Measurements from ENCODE around the gene RNF43.

The RNF43 gene

DNA sequence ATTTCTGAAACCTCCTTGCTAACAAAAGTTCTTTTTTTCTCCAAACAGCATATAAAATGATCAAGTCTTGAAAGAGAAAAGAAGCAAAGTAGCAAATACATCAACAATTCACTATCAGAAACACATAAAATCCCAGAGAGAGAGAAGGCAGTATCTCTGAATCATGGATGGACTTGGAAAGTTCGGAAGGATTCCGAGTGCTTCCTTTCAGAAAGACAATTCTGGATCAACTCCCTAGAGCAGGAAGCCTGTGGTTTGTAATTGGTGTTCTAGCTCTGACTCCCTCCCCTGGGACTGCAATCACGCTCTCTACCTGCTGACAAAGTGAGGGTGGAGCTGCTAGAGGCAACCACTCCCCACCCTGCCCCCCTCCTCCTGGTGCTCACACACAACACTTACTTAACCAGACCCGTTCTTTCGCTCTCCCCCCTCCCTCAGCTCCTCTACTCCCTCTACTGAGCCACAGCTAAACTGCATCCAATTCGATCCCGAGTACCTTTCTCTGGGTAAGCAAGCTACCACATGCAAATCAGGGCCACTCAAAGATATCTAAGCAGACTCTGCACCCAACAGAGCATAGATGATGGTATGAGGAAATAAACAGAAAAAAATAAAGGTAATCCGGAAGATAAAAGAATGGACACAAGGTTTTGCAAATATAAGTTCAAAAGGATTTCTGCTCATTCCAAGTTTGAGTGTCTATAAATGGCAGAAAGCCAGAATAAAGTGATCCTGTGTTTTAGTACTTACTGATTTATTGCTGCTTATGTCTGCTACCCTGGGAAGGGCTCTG, at the start of gene RNF43:
TSS of gene RNF43 (minus strand) at position 235 of the 793 bp plus-strand sequence. CDS start 1,957 bp downstream, outside the sequence.
- Mint-ChIP-seq H3K4me3 (no peak within 1 kb of the TSS), H3K36me3 (peaks cover 2% of the 10 kb centered on the region), H3K4me1 (peaks cover 15% of the 10 kb centered on the region), H3K27ac (no peak within 1 kb of the TSS), H3K27me3 (no peaks in the 10 kb centered on the region), H3K9me3 (no peaks in the 10 kb centered on the region)

GRCh38 chr17:58455491-58455890, 38.2 kb upstream of the RNF43 start:
- Mint-ChIP-seq H3K4me1 (no peaks in the 10 kb centered on the region), H3K9me3 (no peaks in the 10 kb centered on the region), H3K27me3 (no peaks in the 10 kb centered on the region), H3K36me3 (peaks cover 9% of the 10 kb centered on the region), H3K27ac (no peak overlapping the region), H3K4me3 (no peak overlapping the region)

- Mint-ChIP-seq H3K27ac (no peak overlapping the region), H3K27me3 (no peaks in the 10 kb centered on the region), H3K4me3 (no peak overlapping the region), H3K36me3 (peaks cover 11% of the 10 kb centered on the region), H3K4me1 (no peaks in the 10 kb centered on the region), H3K9me3 (no peaks in the 10 kb centered on the region)
Observed at GRCh38 chr17:58452738-58453137, 35.4 kb upstream of the RNF43 start.

DNA sequence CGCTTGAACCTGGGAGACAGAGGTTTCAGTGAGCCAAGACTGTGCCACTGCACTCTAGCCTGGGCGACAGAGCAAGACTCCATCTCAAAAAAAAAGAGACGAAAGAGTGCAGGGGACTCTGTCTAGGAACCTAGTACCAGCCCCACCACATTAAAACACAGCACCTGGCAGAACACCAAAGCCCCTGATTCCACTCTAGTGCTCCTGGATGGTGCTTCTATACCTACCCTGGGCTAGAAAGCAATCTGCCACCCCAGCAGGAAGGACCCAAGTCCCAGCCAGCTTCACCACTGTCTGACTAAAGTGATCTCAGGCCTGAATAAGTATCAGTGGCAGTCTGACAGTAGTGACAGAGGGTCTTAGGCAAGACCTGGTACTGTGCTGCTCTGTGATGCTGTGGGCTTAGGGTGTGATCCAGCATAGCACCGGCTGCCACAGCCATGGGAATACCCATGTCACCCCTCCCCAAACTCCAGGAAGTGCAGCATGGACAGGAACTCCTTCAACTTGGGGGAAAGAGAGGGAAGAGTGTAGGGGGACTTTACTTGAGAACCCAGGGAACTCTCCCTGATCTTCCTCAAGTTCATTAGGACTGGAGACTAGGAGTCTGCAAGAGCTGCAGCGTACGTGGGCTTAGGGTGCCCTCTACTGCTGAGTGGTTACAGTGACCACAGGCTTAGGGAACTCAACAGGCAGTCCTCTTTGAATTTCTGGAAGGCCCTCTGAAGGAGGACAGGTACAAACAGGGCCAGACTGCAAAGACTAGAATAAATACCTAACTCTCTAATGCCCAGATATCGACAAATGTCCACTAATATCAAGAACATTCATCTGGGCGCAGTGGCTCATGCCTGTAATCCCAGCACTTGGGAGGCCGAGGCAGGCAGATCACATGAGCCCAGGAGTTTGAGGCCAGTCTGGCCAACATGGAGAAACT, 30.0 kb upstream of the RNF43 start:
- H3K4me1 Mint-ChIP-seq: peaks cover 4% of the 10 kb centered on the region
- no peak overlapping the region for H3K27ac Mint-ChIP-seq
- peaks cover 6% of the 10 kb centered on the region for H3K36me3 Mint-ChIP-seq
- H3K27me3 Mint-ChIP-seq: no peaks in the 10 kb centered on the region
- H3K9me3 Mint-ChIP-seq: no peaks in the 10 kb centered on the region
- H3K4me3 Mint-ChIP-seq: no peak overlapping the region

- Mint-ChIP-seq H3K9me3 (no peaks in the 10 kb centered on the region), H3K4me1 (peaks cover 4% of the 10 kb centered on the region), H3K36me3 (peaks cover 9% of the 10 kb centered on the region), H3K4me3 (no peak overlapping the region), H3K27ac (no peak overlapping the region), H3K27me3 (no peaks in the 10 kb centered on the region)
Observed at GRCh38 chr17:58446086-58446485, 28.8 kb upstream of the RNF43 start.

GRCh38 chr17:58436805-58437239, 19.5 kb upstream of the RNF43 start:
- no peak overlapping the region for H3K27ac Mint-ChIP-seq
- H3K4me1 Mint-ChIP-seq: no peaks in the 10 kb centered on the region
- H3K4me3 Mint-ChIP-seq: no peak overlapping the region
- H3K27me3 Mint-ChIP-seq: no peaks in the 10 kb centered on the region
- H3K9me3 Mint-ChIP-seq: no peaks in the 10 kb centered on the region
- H3K36me3 Mint-ChIP-seq: peaks cover 16% of the 10 kb centered on the region

- H3K27me3 Mint-ChIP-seq: no peaks in the 10 kb centered on the region
- H3K36me3 Mint-ChIP-seq: peaks cover 14% of the 10 kb centered on the region
- no peaks in the 10 kb centered on the region for H3K4me1 Mint-ChIP-seq
- no peak overlapping the region for H3K27ac Mint-ChIP-seq
- no peak overlapping the region for H3K4me3 Mint-ChIP-seq
- no peaks in the 10 kb centered on the region for H3K9me3 Mint-ChIP-seq
Observed at GRCh38 chr17:58436245-58436644, 18.9 kb upstream of the RNF43 start.

DNA sequence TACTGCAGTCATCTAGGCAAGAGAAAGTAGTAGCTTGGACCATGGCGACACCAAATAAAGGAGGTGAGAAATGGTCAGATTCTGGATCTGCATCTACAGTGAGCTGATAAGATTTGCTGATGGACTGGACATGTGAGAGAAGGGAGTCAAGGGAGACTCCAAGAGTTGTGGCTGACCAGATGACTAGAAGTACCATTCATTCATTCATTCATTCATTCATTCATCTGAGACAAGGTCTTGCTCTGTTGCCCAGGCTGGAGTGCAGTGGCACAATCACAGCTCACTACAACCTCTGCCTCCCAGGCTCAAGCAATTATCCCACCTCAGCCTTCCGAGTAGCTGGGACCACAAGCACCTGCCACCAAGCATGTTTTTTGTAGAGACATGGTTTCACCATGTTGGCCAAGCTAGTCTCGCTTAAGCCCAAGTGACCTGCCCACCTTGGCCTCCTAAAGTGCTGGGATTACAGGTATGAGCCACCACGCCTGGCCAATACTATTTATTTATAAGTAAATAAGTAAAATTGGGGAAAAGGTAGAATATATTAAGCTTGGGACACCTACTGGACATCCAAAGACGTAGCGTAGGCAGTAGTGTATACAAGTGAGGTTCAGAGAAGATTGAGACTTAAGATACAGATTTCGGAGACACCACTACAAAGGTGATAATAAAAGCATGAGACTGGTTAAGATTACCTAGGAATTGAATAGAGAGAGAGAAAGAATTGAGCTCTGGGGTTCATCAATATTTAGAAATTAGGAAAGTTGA, 15.7 kb upstream of the RNF43 start:
- Mint-ChIP-seq H3K36me3 (peaks cover 12% of the 10 kb centered on the region), H3K9me3 (no peaks in the 10 kb centered on the region), H3K4me3 (no peak overlapping the region), H3K27ac (no peak overlapping the region), H3K4me1 (no peaks in the 10 kb centered on the region), H3K27me3 (no peaks in the 10 kb centered on the region)

- no peak overlapping the region for H3K27ac Mint-ChIP-seq
- no peak overlapping the region for H3K4me3 Mint-ChIP-seq
- no peaks in the 10 kb centered on the region for H3K4me1 Mint-ChIP-seq
- H3K27me3 Mint-ChIP-seq: no peaks in the 10 kb centered on the region
- peaks cover 6% of the 10 kb centered on the region for H3K36me3 Mint-ChIP-seq
- H3K9me3 Mint-ChIP-seq: no peaks in the 10 kb centered on the region
Observed at GRCh38 chr17:58427807-58428206, 10.5 kb upstream of the RNF43 start.

DNA sequence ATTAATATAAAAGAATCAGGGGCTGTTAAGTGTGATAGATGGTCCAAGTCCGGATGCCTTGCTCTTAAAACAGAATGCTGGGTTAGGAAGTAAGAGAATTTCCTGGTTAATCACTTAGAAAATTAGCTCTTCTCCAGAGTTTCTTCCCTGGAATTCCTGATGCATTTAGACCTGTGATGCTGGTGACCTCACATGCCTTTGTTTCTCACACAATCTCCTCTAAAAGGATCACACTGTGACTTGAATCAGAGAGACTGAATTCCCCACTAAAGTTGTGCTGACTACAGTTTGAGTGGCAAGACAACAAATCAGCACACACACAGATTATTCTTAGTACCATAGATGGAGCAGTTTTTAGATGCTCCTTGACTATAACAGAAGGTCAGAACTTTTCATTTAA, 4.4 kb upstream of the RNF43 start:
- no peaks in the 10 kb centered on the region for H3K27me3 Mint-ChIP-seq
- H3K4me3 Mint-ChIP-seq: no peak overlapping the region
- peaks cover 3% of the 10 kb centered on the region for H3K36me3 Mint-ChIP-seq
- H3K27ac Mint-ChIP-seq: no peak overlapping the region
- peaks cover 15% of the 10 kb centered on the region for H3K4me1 Mint-ChIP-seq
- H3K9me3 Mint-ChIP-seq: no peaks in the 10 kb centered on the region

DNA sequence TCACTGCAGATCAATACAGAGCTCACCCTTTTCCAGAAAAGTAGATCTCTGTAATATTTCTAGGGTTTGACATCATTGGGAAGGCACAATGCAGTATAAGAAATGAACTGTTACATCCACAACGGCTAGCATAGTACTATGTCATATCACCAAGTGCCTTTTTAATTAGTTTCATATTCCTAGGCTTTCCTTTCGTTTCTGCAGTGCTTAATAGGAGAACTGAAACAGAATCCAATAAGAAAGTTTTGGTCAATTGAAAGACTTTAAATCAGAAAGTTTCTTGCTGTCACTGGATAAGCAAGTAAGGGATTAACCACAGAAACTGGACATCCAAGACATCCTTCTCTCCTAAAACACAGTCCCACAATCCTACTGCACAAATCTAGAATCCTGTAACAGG, 3.5 kb upstream of the RNF43 start:
- Mint-ChIP-seq H3K27me3 (no peaks in the 10 kb centered on the region), H3K9me3 (no peaks in the 10 kb centered on the region), H3K36me3 (peaks cover 4% of the 10 kb centered on the region), H3K4me1 (peaks cover 15% of the 10 kb centered on the region), H3K27ac (no peak overlapping the region), H3K4me3 (no peak overlapping the region)

- Mint-ChIP-seq H3K4me1 (peaks cover 15% of the 10 kb centered on the region), H3K27ac (no peak overlapping the region), H3K36me3 (peaks cover 2% of the 10 kb centered on the region), H3K4me3 (no peak overlapping the region), H3K9me3 (no peaks in the 10 kb centered on the region), H3K27me3 (no peaks in the 10 kb centered on the region)
Observed at GRCh38 chr17:58416937-58417299, 416 bp downstream of the RNF43 start.

DNA sequence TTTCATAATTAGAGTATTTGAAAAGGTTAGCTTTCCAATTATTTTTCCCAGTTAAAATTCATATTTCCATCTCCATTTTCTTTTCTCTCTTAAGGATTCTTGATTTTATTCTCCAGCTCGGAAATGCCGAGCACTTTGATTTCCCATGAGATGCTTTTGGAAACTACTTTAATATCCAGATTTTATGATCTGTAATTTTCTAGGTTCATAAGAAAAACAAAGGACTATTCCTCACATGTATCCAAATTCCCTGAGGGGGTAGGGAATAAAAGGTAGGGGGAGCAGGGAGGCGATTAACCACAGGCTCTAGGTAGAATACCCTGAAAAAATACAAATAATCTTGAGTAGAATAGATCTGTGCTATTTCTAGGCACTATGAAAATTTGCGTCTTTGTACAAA, 938 bp downstream of the RNF43 start:
- Mint-ChIP-seq H3K36me3 (peaks cover 2% of the 10 kb centered on the region), H3K4me3 (no peak overlapping the region), H3K9me3 (no peaks in the 10 kb centered on the region), H3K4me1 (peaks cover 15% of the 10 kb centered on the region), H3K27ac (no peak overlapping the region), H3K27me3 (no peaks in the 10 kb centered on the region)

GRCh38 chr17:58415371-58416055, 1.8 kb downstream of the RNF43 start:
- Mint-ChIP-seq H3K4me3 (no peak overlapping the region), H3K9me3 (no peaks in the 10 kb centered on the region), H3K36me3 (peaks cover 2% of the 10 kb centered on the region), H3K27ac (no peak overlapping the region), H3K4me1 (peaks cover 15% of the 10 kb centered on the region), H3K27me3 (no peaks in the 10 kb centered on the region)

GRCh38 chr17:58414596-58414997, 2.7 kb downstream of the RNF43 start:
- no peak overlapping the region for H3K27ac Mint-ChIP-seq
- H3K9me3 Mint-ChIP-seq: no peaks in the 10 kb centered on the region
- no peak overlapping the region for H3K4me3 Mint-ChIP-seq
- H3K36me3 Mint-ChIP-seq: peaks cover 2% of the 10 kb centered on the region
- no peaks in the 10 kb centered on the region for H3K27me3 Mint-ChIP-seq
- H3K4me1 Mint-ChIP-seq: peaks cover 15% of the 10 kb centered on the region

All from activated naive CD4-positive, alpha-beta T cell treated with anti-CD3 and anti-CD28 coated beads, Interleukin-2, amount 50 U/mL, for 24 hours (primary cell).